ENCODE results near the gene CCDC194. TPM values are rescaled to one million over a fixed set of nuclear protein-coding genes. Genes with fewer than 3 reads are reported as not detected.

The CCDC194 gene
- total and polyA plus RNA-seq, 2 of the 13 experiments (the other 11 are each of a cell fraction or from before 2014, with no cell fraction given) = 0.13 to 0.21 TPM

- no peak for TF ChIP-seq KDM4B (CRISPR knock-in tag; IDR thresholded peaks at IDR 0.05)
- TF ChIP-seq PHF5A (CRISPR knock-in tag; IDR thresholded peaks at IDR 0.05; ENCODE audit: low read depth, unreplicated experiment) = peak; percentile 49
- 0 out of 2 replicates have a peak, but pooled peaks have one; percentile 12 for TF ChIP-seq RXRA (CRISPR knock-in tag; IDR thresholded peaks at IDR 0.05)
- TF ChIP-seq KAT8 (CRISPR knock-in tag; IDR thresholded peaks at IDR 0.05) = no peak
- no peak for TF ChIP-seq ZNF180 (CRISPR knock-in tag; IDR thresholded peaks at IDR 0.05; ENCODE audit: borderline replicate concordance, low read depth)
- TF ChIP-seq PRDM15 (CRISPR knock-in tag; IDR thresholded peaks at IDR 0.05) = 0 out of 2 replicates have a peak, but pooled peaks have one; percentile 45
- TF ChIP-seq ZNF572 (CRISPR knock-in tag; IDR thresholded peaks at IDR 0.05) = no peak
- TF ChIP-seq ZNF234 (CRISPR knock-in tag; conservative IDR thresholded peaks at IDR 0.05) = no peak
- no peak for TF ChIP-seq ATF4 (CRISPR knock-in tag; IDR thresholded peaks at IDR 0.05)
- TF ChIP-seq MTF2 (CRISPR knock-in tag; IDR thresholded peaks at IDR 0.05; ENCODE audit: borderline replicate concordance) = no peak
- no peak for TF ChIP-seq ATF1 (CRISPR knock-in tag; IDR thresholded peaks at IDR 0.05)
- no peak for TF ChIP-seq RNF2 (conservative IDR thresholded peaks at IDR 0.05; ENCODE audit: low read depth)
- TF ChIP-seq GLI4 (CRISPR knock-in tag; IDR thresholded peaks at IDR 0.05; ENCODE audit: borderline replicate concordance) = no peak
- TF ChIP-seq, protein P1, sequence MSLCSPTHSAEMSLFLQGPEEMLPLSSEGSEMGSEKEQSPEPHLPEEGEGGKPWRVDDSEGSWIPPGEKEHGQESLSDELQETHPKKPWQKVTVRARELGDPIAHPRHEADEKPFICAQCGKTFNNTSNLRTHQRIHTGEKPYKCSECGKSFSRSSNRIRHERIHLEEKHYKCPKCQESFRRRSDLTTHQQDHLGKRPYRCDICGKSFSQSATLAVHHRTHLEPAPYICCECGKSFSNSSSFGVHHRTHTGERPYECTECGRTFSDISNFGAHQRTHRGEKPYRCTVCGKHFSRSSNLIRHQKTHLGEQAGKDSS (CRISPR knock-in tag; IDR thresholded peaks at IDR 0.05; ENCODE audit: borderline replicate concordance, low read depth) = no peak
- peak; percentile 55; the same call in 1 of the 2 replicates for TF ChIP-seq AKAP8 (CRISPR knock-in tag; IDR thresholded peaks at IDR 0.05)
- 0 out of 2 replicates have a peak, but pooled peaks have one; percentile 7 for TF ChIP-seq HDAC2 (CRISPR knock-in tag; IDR thresholded peaks at IDR 0.05)
- no peak for TF ChIP-seq PRMT3 (CRISPR knock-in tag; IDR thresholded peaks at IDR 0.05; ENCODE audit: borderline replicate concordance, low read depth)
- TF ChIP-seq ZNF549 (CRISPR knock-in tag; IDR thresholded peaks at IDR 0.05) = no peak
- no peak for TF ChIP-seq CBX2 (IDR thresholded peaks at IDR 0.05; ENCODE audit: low read depth, low read length)
- TF ChIP-seq CBX2 (CRISPR knock-in tag; IDR thresholded peaks at IDR 0.05; ENCODE audit: low read depth) = no peak
- no peak for TF ChIP-seq HNF1B (CRISPR knock-in tag; IDR thresholded peaks at IDR 0.05)
- no peak for TF ChIP-seq ATAD3A (CRISPR knock-in tag; IDR thresholded peaks at IDR 0.05)
- TF ChIP-seq TCF7L2 (IDR thresholded peaks at IDR 0.05; ENCODE audit: low read depth, low read length) = no peak
These were observed 3.2 kb downstream of the CCDC194 start (continued) for GRCh38 chr19:17390665-17391370.
